ENCODE measurements around the gene ZDHHC20.
"Not testable (repeated sequence)": the region's sequence is repeated elsewhere in the genome, so short reads cannot be mapped to it uniquely, and the experiment has no call there.

The ZDHHC20 gene

GRCh38 chr13:21434588-21434987, 24.5 kb downstream of the ZDHHC20 start:
- no peak for DNase-seq

GRCh38 chr13:21429211-21429610, 29.9 kb downstream of the ZDHHC20 start:
- no peak for DNase-seq

- DNase-seq: no peak
Observed at GRCh38 chr13:21427741-21428140, 31.4 kb downstream of the ZDHHC20 start.

GRCh38 chr13:21426238-21426637, 32.9 kb downstream of the ZDHHC20 start:
- no peak for DNase-seq

- DNase-seq: peak; percentile 11
Observed at GRCh38 chr13:21420706-21421105, 38.4 kb downstream of the ZDHHC20 start.

- no peak for DNase-seq
Observed at GRCh38 chr13:21413013-21413412, 46.1 kb downstream of the ZDHHC20 start.

- not testable (repeated sequence) for DNase-seq
Observed at GRCh38 chr13:21410453-21410852, 48.6 kb downstream of the ZDHHC20 start.

GRCh38 chr13:21405309-21405708, 53.8 kb downstream of the ZDHHC20 start:
- DNase-seq: no peak

GRCh38 chr13:21402586-21403307, 56.4 kb downstream of the ZDHHC20 start:
- peak; percentile 16 for DNase-seq

- DNase-seq: peak; percentile 4
Observed at GRCh38 chr13:21399741-21400140, 59.4 kb downstream of the ZDHHC20 start.

GRCh38 chr13:21395953-21396352, 63.1 kb downstream of the ZDHHC20 start:
- DNase-seq: no peak

- no peak for DNase-seq
Observed at GRCh38 chr13:21389124-21389523, 70.0 kb downstream of the ZDHHC20 start.

GRCh38 chr13:21385710-21386109, 73.4 kb downstream of the ZDHHC20 start:
- DNase-seq: no peak

- DNase-seq: no peak
Observed at GRCh38 chr13:21383090-21383489, 76.0 kb downstream of the ZDHHC20 start.

- DNase-seq: not testable (repeated sequence)
Observed at GRCh38 chr13:21376998-21377985, 81.8 kb downstream of the ZDHHC20 start.

- DNase-seq: no peak
Observed at GRCh38 chr13:21372530-21372929, 86.6 kb downstream of the ZDHHC20 start.

GRCh38 chr13:21371011-21371410, 88.1 kb downstream of the ZDHHC20 start:
- DNase-seq: peak; percentile 3

GRCh38 chr13:21365574-21365973, 93.5 kb downstream of the ZDHHC20 start:
- DNase-seq: no peak

GRCh38 chr13:21364916-21365315, 94.2 kb downstream of the ZDHHC20 start:
- no peak for DNase-seq

GRCh38 chr13:21364357-21364756, 94.7 kb downstream of the ZDHHC20 start:
- DNase-seq: no peak

GRCh38 chr13:21362741-21363140, 96.4 kb downstream of the ZDHHC20 start:
- no peak for DNase-seq

GRCh38 chr13:21361706-21362105, 97.4 kb downstream of the ZDHHC20 start:
- no peak for DNase-seq

GRCh38 chr13:21361123-21361522, 98.0 kb downstream of the ZDHHC20 start:
- no peak for DNase-seq

GRCh38 chr13:21360463-21360862, 98.6 kb downstream of the ZDHHC20 start:
- no peak for DNase-seq

Measured in fibroblast of upper back skin (primary cell).